Measurements from ENCODE around the gene RSPH10B. TPM values are rescaled to one million over a fixed set of nuclear protein-coding genes. Genes with fewer than 3 reads are reported as not detected.
"Not testable (repeated sequence)": the region's sequence is repeated elsewhere in the genome, so short reads cannot be mapped to it uniquely, and the experiment has no call there.

The RSPH10B gene
- total and polyA plus RNA-seq, 10 of the 15 experiments (the other 5 are each of a cell fraction or from before 2014, with no cell fraction given), result 0.03 TPM; not detected in 9

DNA sequence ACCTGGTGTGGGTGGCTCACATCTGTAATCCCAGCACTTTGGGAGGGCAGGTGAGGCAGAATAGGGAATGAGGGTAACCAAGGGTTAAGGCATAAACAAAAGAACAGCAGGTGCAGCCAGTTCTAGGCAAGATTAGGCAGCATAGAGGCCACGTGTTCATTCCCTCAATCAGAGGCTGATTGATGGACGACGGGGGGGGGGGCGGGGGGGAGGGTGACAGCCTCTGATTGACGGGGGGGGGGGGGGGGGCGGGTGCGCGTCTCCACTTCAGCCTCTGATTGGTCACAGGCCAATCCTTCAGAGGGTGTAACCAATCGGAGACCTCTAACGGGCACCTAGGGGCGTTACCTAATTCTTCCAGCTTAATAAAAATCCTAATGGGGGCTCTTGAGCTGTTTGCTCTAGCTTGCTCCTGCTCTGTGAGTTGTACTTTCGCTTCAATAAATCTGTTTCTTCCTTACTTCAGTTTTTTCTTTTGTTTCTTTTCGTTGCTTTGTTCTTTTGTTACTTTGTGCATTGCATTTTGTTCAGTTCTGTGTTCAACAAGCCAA is 73.0 kb downstream of the RSPH10B start:
- H3K79me2 ChIP-seq (ENCODE audit: control insufficient read depth, insufficient read depth, low read length); CTCF ChIA-PET; BruUV-seq (replicated peaks); RAD21 ChIA-PET (ENCODE audit: unreplicated experiment); H4K20me1 ChIP-seq (ENCODE audit: control insufficient read depth, insufficient read depth); H3K27ac ChIP-seq (ENCODE audit: control insufficient read depth, insufficient read depth); H3K9me3 ChIP-seq (replicated peaks; ENCODE audit: control insufficient read depth, insufficient read depth, low read length); H2AFZ ChIP-seq (ENCODE audit: control insufficient read depth, low read depth, low read length); H3K4me3 ChIP-seq; SMC1A ChIA-PET (ENCODE audit: uncharacterized antibody, unreplicated experiment); intact Hi-C loops (cut with micrococcal nuclease; ENCODE audit: unreplicated experiment); H3K36me3 ChIP-seq (ENCODE audit: control insufficient read depth in 2 of 2, insufficient read depth in 2 of 2, low read length in 1 of 2); H3K9ac ChIP-seq (ENCODE audit: control insufficient read depth, insufficient read depth, low read length); FAIRE-seq; H3K4me1 ChIP-seq (ENCODE audit: control insufficient read depth, insufficient read depth, low read length); POLR2A ChIA-PET; in situ Hi-C loops (cut with MboI); DNase-seq (ENCODE audit: low read depth, low spot score); H3K27me3 ChIP-seq (replicated peaks in 1 of 2; ENCODE audit: control insufficient read depth in 2 of 2, insufficient read depth in 2 of 2, low read length in 1 of 2): not testable (repeated sequence)
- H3K4me2 ChIP-seq (ENCODE audit: control insufficient read depth, insufficient read depth), result peak overlapping the region; percentile 31
- peak; percentile 75 for ATAC-seq
- TF ChIP-seq, protein P1, sequence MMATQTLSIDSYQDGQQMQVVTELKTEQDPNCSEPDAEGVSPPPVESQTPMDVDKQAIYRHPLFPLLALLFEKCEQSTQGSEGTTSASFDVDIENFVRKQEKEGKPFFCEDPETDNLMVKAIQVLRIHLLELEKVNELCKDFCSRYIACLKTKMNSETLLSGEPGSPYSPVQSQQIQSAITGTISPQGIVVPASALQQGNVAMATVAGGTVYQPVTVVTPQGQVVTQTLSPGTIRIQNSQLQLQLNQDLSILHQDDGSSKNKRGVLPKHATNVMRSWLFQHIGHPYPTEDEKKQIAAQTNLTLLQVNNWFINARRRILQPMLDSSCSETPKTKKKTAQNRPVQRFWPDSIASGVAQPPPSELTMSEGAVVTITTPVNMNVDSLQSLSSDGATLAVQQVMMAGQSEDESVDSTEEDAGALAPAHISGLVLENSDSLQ (IDR thresholded peaks at IDR 0.05), result peak; percentile 85
- TF ChIP-seq NFYB (IDR thresholded peaks at IDR 0.05; ENCODE audit: insufficient read depth, low read depth, low read length), result 0 out of 2 replicates have a peak, but pooled peaks have one; percentile 35
- 92% methylated on average over 5 of the region's 13 CpGs for WGBS (ENCODE audit: insufficient coverage, insufficient replicate concordance, low lambda C conversion rate, missing lambda C conversion rate)

DNA sequence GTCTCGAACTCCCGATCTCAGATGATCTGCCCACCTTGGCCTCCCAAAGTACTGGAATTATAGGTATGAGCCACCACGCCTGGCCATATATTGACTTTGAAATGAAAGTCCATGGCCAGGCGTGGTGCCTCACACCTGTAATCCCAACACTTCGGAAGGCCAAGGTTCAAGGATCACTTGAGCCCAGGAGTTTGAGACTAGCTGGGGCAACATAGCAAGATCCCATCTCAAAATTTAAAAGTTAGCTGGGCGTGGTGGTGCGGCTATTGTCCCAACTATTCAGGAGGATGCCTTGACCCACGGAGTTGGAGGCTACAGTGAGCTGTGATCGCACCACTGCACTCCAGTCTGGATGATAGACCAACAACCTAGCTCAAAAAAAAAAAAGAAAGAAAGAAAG is 78.0 kb downstream of the RSPH10B start:
- 60% methylated on average over 9 of the region's 9 CpGs for WGBS (ENCODE audit: insufficient coverage, insufficient replicate concordance, low lambda C conversion rate, missing lambda C conversion rate)
- no peak for DNase-seq (ENCODE audit: low read depth, low spot score)
- Histone ChIP-seq H3K79me2 (ENCODE audit: control insufficient read depth, insufficient read depth, low read length) (no peaks in the 10 kb centered on the region), H3K27ac (ENCODE audit: control insufficient read depth, insufficient read depth) (no peak overlapping the region), H4K20me1 (ENCODE audit: control insufficient read depth, insufficient read depth) (no peaks in the 10 kb centered on the region), H3K4me1 (ENCODE audit: control insufficient read depth, insufficient read depth, low read length) (no peaks in the 10 kb centered on the region), H3K4me2 (ENCODE audit: control insufficient read depth, insufficient read depth) (no peak overlapping the region), H3K27me3 (replicated peaks in 1 of 2; ENCODE audit: control insufficient read depth in 2 of 2, insufficient read depth in 2 of 2, low read length in 1 of 2) (no peaks in the 10 kb centered on the region), H3K9ac (ENCODE audit: control insufficient read depth, insufficient read depth, low read length) (no peak overlapping the region), H3K4me3 (no peak overlapping the region), H3K9me3 (replicated peaks; ENCODE audit: control insufficient read depth, insufficient read depth, low read length) (no peaks in the 10 kb centered on the region), H3K36me3 (ENCODE audit: control insufficient read depth in 2 of 2, insufficient read depth in 2 of 2, low read length in 1 of 2) (no peaks in the 10 kb centered on the region), H2AFZ (ENCODE audit: control insufficient read depth, low read depth, low read length) (no peak overlapping the region)
- SMC1A ChIA-PET (ENCODE audit: uncharacterized antibody, unreplicated experiment), result interaction anchor here (0.6 kb wide), 1 partner anchor 807 kb away, joined by 3 read pairs; no protein-coding TSS in a partner anchor
- ATAC-seq, result no peak
- no peak for FAIRE-seq
- in situ Hi-C loops (cut with MboI), result no loop called here
- CTCF ChIA-PET, result no interaction called here
- RAD21 ChIA-PET (ENCODE audit: unreplicated experiment), result interaction anchor here (0.6 kb wide), 1 partner anchor 428 kb away, joined by 4 read pairs; no protein-coding TSS in a partner anchor
- intact Hi-C loops (cut with micrococcal nuclease; ENCODE audit: unreplicated experiment), result no loop called here
- BruUV-seq (replicated peaks), result no TSS peak
- POLR2A ChIA-PET, result interaction anchor here (0.6 kb wide), 1 partner anchor 301 kb away, joined by 3 read pairs; no protein-coding TSS in a partner anchor
- TF ChIP-seq CBX5 (IDR thresholded peaks at IDR 0.05; ENCODE audit: low read depth), result no peak
- no peak for TF ChIP-seq PML (IDR thresholded peaks at IDR 0.05; ENCODE audit: low read length)
- TF ChIP-seq RFX5 (IDR thresholded peaks at IDR 0.05; ENCODE audit: low read depth, low read length), result no peak
- no peak for TF ChIP-seq TBL1XR1 (IDR thresholded peaks at IDR 0.05; ENCODE audit: low read depth, low read length)
- TF ChIP-seq, protein P2, sequence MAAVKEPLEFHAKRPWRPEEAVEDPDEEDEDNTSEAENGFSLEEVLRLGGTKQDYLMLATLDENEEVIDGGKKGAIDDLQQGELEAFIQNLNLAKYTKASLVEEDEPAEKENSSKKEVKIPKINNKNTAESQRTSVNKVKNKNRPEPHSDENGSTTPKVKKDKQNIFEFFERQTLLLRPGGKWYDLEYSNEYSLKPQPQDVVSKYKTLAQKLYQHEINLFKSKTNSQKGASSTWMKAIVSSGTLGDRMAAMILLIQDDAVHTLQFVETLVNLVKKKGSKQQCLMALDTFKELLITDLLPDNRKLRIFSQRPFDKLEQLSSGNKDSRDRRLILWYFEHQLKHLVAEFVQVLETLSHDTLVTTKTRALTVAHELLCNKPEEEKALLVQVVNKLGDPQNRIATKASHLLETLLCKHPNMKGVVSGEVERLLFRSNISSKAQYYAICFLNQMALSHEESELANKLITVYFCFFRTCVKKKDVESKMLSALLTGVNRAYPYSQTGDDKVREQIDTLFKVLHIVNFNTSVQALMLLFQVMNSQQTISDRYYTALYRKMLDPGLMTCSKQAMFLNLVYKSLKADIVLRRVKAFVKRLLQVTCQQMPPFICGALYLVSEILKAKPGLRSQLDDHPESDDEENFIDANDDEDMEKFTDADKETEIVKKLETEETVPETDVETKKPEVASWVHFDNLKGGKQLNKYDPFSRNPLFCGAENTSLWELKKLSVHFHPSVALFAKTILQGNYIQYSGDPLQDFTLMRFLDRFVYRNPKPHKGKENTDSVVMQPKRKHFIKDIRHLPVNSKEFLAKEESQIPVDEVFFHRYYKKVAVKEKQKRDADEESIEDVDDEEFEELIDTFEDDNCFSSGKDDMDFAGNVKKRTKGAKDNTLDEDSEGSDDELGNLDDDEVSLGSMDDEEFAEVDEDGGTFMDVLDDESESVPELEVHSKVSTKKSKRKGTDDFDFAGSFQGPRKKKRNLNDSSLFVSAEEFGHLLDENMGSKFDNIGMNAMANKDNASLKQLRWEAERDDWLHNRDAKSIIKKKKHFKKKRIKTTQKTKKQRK (IDR thresholded peaks at IDR 0.05; ENCODE audit: low read depth, low read length), result no peak
- TF ChIP-seq, protein P3, sequence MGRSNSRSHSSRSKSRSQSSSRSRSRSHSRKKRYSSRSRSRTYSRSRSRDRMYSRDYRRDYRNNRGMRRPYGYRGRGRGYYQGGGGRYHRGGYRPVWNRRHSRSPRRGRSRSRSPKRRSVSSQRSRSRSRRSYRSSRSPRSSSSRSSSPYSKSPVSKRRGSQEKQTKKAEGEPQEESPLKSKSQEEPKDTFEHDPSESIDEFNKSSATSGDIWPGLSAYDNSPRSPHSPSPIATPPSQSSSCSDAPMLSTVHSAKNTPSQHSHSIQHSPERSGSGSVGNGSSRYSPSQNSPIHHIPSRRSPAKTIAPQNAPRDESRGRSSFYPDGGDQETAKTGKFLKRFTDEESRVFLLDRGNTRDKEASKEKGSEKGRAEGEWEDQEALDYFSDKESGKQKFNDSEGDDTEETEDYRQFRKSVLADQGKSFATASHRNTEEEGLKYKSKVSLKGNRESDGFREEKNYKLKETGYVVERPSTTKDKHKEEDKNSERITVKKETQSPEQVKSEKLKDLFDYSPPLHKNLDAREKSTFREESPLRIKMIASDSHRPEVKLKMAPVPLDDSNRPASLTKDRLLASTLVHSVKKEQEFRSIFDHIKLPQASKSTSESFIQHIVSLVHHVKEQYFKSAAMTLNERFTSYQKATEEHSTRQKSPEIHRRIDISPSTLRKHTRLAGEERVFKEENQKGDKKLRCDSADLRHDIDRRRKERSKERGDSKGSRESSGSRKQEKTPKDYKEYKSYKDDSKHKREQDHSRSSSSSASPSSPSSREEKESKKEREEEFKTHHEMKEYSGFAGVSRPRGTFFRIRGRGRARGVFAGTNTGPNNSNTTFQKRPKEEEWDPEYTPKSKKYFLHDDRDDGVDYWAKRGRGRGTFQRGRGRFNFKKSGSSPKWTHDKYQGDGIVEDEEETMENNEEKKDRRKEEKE (IDR thresholded peaks at IDR 0.05), result no peak
- TF ChIP-seq NR2C2 (IDR thresholded peaks at IDR 0.05; ENCODE audit: borderline replicate concordance, control insufficient read depth, insufficient read length, low read depth), result no peak
- no peak for TF ChIP-seq KLF5 (IDR thresholded peaks at IDR 0.05; ENCODE audit: partially characterized antibody)

All from GM12878 (cell line).